Measurements from ENCODE around the gene TAF7. TPM values are rescaled to one million over a fixed set of nuclear protein-coding genes. Genes with fewer than 3 reads are reported as not detected.

The TAF7 gene
- total RNA-seq, 2 experiments from 2014 or later, result 57.3 to 64.6 TPM

Other genes starting within 250 kb of the TAF7 start
- not detected for gene PCDHB2, start 226.2 kb downstream of the TAF7 start, total RNA-seq
- not detected for gene PCDHB3, start 220.3 kb downstream of the TAF7 start, total RNA-seq
- gene PCDHB4, start 199.0 kb downstream of the TAF7 start, total RNA-seq, result not detected
- gene PCDHB5, start 185.6 kb downstream of the TAF7 start, total RNA-seq, result not detected
- gene PCDHB6, start 170.7 kb downstream of the TAF7 start, total RNA-seq, result not detected
- gene PCDHB7, start 148.1 kb downstream of the TAF7 start, total RNA-seq, result not detected
- not detected for gene PCDHB8, start 143.0 kb downstream of the TAF7 start, total RNA-seq
- gene PCDHB16, start 138.4 kb downstream of the TAF7 start, total RNA-seq, result not detected
- gene PCDHB9, start 133.6 kb downstream of the TAF7 start, total RNA-seq, result not detected
- not detected for gene PCDHB10, start 128.4 kb downstream of the TAF7 start, total RNA-seq
- gene PCDHB11, start 121.2 kb downstream of the TAF7 start, total RNA-seq, result not detected
- not detected for gene PCDHB12, start 112.1 kb downstream of the TAF7 start, total RNA-seq
- not detected for gene PCDHB13, start 106.9 kb downstream of the TAF7 start, total RNA-seq
- gene PCDHB14, start 97.4 kb downstream of the TAF7 start, total RNA-seq, result not detected
- gene PCDHB15, start 75.4 kb downstream of the TAF7 start, total RNA-seq, result not detected
- gene SLC25A2, start 16.7 kb downstream of the TAF7 start, total RNA-seq, result 1 to 10 TPM in 1 of 2 experiments, under 1 TPM in 1; 0.56 to 1.1 TPM
- not detected for gene PCDHGA1, start 9.7 kb upstream of the TAF7 start, total RNA-seq
- gene PCDHGA2, start 18.0 kb upstream of the TAF7 start, total RNA-seq, result not detected
- gene PCDHGA3, start 23.0 kb upstream of the TAF7 start, total RNA-seq, result under 1 TPM in 1 of 2 experiments, not detected in 1; 0.15 TPM
- not detected for gene PCDHGB1, start 29.3 kb upstream of the TAF7 start, total RNA-seq
- under 1 TPM in 1 of 2 experiments, not detected in 1; 0.20 TPM for gene PCDHGA4, start 34.2 kb upstream of the TAF7 start, total RNA-seq
- gene PCDHGB2, start 39.2 kb upstream of the TAF7 start, total RNA-seq, result under 1 TPM; 0.12 to 0.67 TPM
- gene PCDHGA5, start 43.4 kb upstream of the TAF7 start, total RNA-seq, result under 1 TPM; 0.09 to 0.12 TPM
- under 1 TPM; 0.09 to 0.41 TPM for gene PCDHGB3, start 49.5 kb upstream of the TAF7 start, total RNA-seq
- gene PCDHGA6, start 53.1 kb upstream of the TAF7 start, total RNA-seq, result under 1 TPM; 0.16 to 0.20 TPM
- gene PCDHGA7, start 62.0 kb upstream of the TAF7 start, total RNA-seq, result under 1 TPM in 1 of 2 experiments, not detected in 1; 0.07 TPM
- gene PCDHGB4, start 66.9 kb upstream of the TAF7 start, total RNA-seq, result under 1 TPM; 0.07 to 0.09 TPM
- not detected for gene PCDHGA8, start 71.8 kb upstream of the TAF7 start, total RNA-seq
- gene PCDHGB5, start 77.2 kb upstream of the TAF7 start, total RNA-seq, result not detected
- not detected for gene PCDHGA9, start 82.0 kb upstream of the TAF7 start, total RNA-seq
- not detected for gene PCDHGB6, start 87.2 kb upstream of the TAF7 start, total RNA-seq
- gene PCDHGA10, start 92.2 kb upstream of the TAF7 start, total RNA-seq, result not detected
- gene PCDHGB7, start 96.9 kb upstream of the TAF7 start, total RNA-seq, result not detected
- gene PCDHGA11, start 100.3 kb upstream of the TAF7 start, total RNA-seq, result not detected
- gene PCDHGA12, start 109.7 kb upstream of the TAF7 start, total RNA-seq, result under 1 TPM in 1 of 2 experiments, not detected in 1; 0.07 TPM
- not detected for gene PCDHGC3, start 155.2 kb upstream of the TAF7 start, total RNA-seq
- gene PCDHGC4, start 164.2 kb upstream of the TAF7 start, total RNA-seq, result not detected
- not detected for gene PCDHGC5, start 168.3 kb upstream of the TAF7 start, total RNA-seq

All from activated CD8-positive, alpha-beta memory T cell treated with anti-CD3 and anti-CD28 coated beads, Interleukin-2, amount 10 ng/mL, durations not matched to agents 7 days and 5 days (primary cell).